Measurements from ENCODE around the gene ATG7. TPM values are rescaled to one million over a fixed set of nuclear protein-coding genes. Genes with fewer than 3 reads are reported as not detected.

The ATG7 gene
- total RNA-seq, 1 donor from 2014 or later = 53.4 TPM

GRCh38 chr3:11245827-11246662 is 26.2 kb upstream of the ATG7 start:
- no peak for DNase-seq (ENCODE audit: low read depth)
- no peak overlapping the region for H3K4me3 ChIP-seq (ENCODE audit: low read depth, low read length)
- no peak for TF ChIP-seq CTCF (IDR thresholded peaks at IDR 0.05; ENCODE audit: insufficient read depth, low read length, severe bottlenecking)
- no peaks in the 10 kb centered on the region for H3K36me3 ChIP-seq (ENCODE audit: control insufficient read depth, insufficient read depth, low read length)
- H3K27me3 ChIP-seq (ENCODE audit: control insufficient read depth, insufficient read depth, low read length) = no peaks in the 10 kb centered on the region
- no peak for FAIRE-seq

- H3K27me3 ChIP-seq (ENCODE audit: control insufficient read depth, insufficient read depth, low read length) = no peaks in the 10 kb centered on the region
- DNase-seq (ENCODE audit: low read depth) (no peak), FAIRE-seq (no peak)
- TF ChIP-seq CTCF (IDR thresholded peaks at IDR 0.05; ENCODE audit: insufficient read depth, low read length, severe bottlenecking) = no peak
- no peak overlapping the region for H3K4me3 ChIP-seq (ENCODE audit: low read depth, low read length)
- H3K36me3 ChIP-seq (ENCODE audit: control insufficient read depth, insufficient read depth, low read length) = no peaks in the 10 kb centered on the region
Observed at GRCh38 chr3:11246663-11246970, 25.6 kb upstream of the ATG7 start.

GRCh38 chr3:11247362-11247761 is 24.8 kb upstream of the ATG7 start:
- FAIRE-seq (no peak), DNase-seq (ENCODE audit: low read depth) (no peak)
- Histone ChIP-seq H3K4me3 (ENCODE audit: low read depth, low read length) (no peak overlapping the region), H3K27me3 (ENCODE audit: control insufficient read depth, insufficient read depth, low read length) (no peaks in the 10 kb centered on the region), H3K36me3 (ENCODE audit: control insufficient read depth, insufficient read depth, low read length) (no peaks in the 10 kb centered on the region)
- no peak for TF ChIP-seq CTCF (IDR thresholded peaks at IDR 0.05; ENCODE audit: insufficient read depth, low read length, severe bottlenecking)

- no peaks in the 10 kb centered on the region for H3K36me3 ChIP-seq (ENCODE audit: control insufficient read depth, insufficient read depth, low read length)
- H3K27me3 ChIP-seq (ENCODE audit: control insufficient read depth, insufficient read depth, low read length) = no peaks in the 10 kb centered on the region
- no peak for TF ChIP-seq CTCF (IDR thresholded peaks at IDR 0.05; ENCODE audit: insufficient read depth, low read length, severe bottlenecking)
- FAIRE-seq (peak; percentile 40), DNase-seq (ENCODE audit: low read depth) (no peak)
- no peak overlapping the region for H3K4me3 ChIP-seq (ENCODE audit: low read depth, low read length)
Observed at GRCh38 chr3:11248596-11248995, 23.6 kb upstream of the ATG7 start.

- DNase-seq (ENCODE audit: low read depth) (no peak), FAIRE-seq (no peak)
- no peak for TF ChIP-seq CTCF (IDR thresholded peaks at IDR 0.05; ENCODE audit: insufficient read depth, low read length, severe bottlenecking)
- no peak overlapping the region for H3K4me3 ChIP-seq (ENCODE audit: low read depth, low read length)
- no peaks in the 10 kb centered on the region for H3K36me3 ChIP-seq (ENCODE audit: control insufficient read depth, insufficient read depth, low read length)
- no peaks in the 10 kb centered on the region for H3K27me3 ChIP-seq (ENCODE audit: control insufficient read depth, insufficient read depth, low read length)
Observed at GRCh38 chr3:11250902-11251806, 21.0 kb upstream of the ATG7 start.
